CMK (cell line): ENCODE results near the gene RIMBP2.

ENCODE experiments used
- DNase-seq: peaks from one replicate; pipeline ENCODE4 v3.0.0-alpha.2; 2010; ENCODE audit warnings: low read depth

RIMBP2 gene

DNA sequence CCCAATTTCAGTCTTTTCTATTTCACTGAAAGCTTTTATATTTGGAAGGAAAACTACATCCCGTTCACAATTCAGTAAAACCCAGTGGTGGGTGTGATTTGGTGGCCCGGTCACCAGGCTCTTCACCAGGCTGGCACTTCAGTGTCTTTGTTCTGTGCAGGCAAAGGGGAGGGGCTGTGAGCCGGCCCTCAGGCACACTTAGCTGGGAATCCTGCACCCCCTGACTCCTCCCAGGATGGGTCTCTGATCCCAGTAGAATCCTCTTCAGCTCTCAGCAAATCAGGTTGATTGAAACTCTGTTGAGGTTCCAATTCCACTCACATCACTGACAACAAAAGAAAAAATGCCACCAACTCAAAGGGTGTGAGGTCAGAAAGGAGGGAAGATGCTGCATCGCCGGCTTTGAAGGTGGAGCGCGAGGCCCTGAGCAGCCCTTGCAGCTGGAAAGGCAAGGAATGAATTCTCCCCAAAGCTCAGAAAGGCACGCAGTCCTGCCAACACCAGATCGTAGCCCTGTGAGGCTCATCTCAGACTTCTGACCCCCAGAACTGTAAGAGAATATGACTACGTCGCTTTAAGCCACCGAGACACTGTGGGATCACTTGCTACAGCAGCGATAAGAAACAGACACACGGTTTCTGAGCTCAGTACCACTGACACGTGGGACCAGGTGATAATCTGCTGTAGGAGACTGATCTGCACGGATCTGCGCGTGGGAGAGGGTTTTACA is 211.8 kb downstream of the RIMBP2 start:
- no peak for DNase-seq

DNA sequence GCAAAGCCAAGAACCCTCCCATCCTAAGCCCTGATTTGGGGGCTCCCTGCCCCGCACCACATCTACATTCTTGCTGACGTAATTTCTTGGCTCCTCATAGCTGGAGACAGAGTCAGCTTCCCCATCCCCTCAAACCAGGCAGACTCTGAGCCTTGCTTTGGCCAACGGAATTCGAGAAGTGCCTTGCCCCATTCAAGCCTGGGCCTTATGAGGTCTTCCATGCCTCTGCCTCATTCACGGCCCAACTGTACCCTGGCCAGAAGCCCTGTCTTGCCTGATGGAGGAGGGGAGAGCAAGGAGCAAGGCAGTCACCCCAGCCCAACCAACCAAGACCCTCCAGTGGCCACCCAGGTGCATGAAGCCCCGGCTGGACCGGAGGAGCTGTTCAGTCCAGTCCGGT is 214.3 kb downstream of the RIMBP2 start:
- no peak for DNase-seq

DNA sequence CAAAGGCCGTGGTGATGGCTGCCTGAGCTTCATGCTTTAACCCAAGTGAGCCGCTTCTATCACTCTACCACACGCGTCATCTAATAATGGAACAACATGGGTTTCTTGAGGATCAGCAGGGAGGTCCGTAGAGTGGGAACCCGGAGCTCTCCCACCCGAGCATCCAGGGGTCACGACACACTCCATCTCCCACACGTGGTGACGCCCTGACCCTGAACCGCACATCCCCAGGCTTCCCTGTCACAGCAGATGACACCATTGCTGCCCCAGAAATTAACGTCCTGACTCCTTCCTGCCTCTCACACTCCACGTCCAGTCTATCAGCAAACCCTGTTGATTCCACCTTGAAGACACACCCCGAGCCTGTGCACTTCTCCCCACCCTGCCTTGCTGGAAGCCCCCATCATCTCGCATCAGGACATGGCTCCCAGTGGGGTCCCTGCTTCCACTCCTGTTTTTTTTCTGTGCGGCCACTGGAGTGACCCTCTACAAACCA is 215.2 kb downstream of the RIMBP2 start:
- no peak for DNase-seq

DNA sequence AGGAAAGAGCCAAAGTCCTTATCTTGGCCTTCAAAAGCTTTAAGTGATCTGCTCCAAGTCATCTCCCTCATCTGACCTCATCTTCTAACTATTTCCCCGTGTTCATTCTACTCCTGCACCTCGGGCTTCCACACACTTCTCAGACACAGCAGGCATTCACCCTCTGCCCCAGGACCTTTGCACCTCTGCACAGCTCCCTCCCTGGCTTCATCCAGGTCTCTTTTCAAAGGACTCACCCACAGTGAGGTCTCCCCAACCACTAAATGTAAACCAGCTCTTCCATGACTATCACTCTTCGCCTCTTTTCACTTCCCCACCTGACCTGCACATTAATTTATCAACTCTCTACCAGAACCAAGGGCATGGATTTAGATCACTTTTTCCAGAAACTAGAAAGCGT is 216.6 kb downstream of the RIMBP2 start:
- DNase-seq: no peak

DNA sequence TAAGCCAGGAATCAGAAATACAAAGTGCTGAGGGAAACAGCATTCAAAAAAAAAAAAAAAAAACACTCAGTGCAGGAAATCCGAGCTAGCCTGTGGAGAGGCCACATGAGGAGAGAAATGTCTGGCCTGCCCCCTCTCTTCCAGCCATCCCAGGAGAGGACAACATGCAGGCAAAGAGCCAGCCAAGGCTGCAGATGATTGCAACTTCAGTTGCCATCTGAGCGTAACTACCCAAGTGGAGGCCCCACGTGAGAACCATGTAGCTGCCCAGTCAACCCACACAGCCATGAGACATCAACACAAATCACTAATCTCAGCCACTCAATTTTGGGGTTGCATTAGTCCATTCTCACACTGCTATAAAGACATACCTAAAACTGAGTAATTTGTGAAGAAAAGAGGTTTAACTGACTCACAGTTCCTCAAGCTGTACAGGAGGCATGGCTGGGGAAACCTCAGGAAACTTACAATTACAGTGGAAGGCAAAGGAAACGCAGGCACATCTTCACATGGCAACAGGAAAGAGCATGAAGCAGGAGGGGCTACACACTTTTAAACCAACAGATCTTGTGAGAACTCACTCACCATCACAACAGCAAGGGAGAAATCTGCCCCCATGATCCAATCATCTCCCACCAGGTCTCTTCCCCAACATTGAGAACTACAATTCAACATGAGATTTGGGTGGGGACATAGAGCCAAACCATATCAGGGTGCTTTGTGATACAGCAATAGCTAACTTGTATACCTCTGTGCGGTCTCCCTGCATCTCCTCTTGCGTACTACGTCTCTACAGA is 217.3 kb downstream of the RIMBP2 start:
- DNase-seq: no peak

DNA sequence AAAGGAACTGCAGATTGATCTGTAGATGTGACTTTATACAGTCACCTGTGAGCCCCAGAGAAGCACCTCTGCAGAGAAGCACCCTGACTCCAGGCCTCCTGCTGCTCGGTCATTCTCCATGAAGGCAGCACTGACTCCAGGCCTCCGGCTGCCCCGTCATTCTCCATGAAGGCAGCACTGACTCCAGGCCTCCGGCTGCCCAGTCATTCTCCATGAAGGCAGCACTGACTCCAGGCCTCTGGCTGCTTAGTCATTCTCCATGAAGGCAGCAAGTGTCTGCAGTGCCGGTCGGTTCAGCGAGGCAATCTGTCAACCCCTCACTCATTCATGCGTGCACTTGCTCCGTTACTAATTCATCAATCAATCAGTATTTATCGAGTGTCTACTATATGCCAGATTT is 218.1 kb downstream of the RIMBP2 start:
- no peak for DNase-seq

DNA sequence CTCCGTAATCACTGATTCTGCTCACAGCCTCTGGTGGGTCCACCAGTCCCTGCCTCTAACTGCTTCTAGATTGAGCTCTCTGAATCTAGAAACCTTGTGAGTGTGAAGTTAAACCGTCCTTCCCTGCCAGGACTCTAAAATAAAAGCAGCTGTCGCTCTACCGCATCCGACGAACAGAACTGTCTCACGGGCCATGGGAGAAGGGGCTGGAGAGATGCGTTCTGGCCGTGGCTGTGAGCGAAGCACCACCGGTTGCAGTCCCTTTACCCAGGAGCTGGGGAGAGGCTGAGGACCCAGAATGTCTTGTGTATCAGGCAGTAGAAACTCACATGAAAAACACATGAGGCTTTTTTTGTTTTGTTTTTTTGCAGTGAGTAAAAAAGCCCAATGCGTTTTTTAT is 218.8 kb downstream of the RIMBP2 start:
- no peak for DNase-seq

DNA sequence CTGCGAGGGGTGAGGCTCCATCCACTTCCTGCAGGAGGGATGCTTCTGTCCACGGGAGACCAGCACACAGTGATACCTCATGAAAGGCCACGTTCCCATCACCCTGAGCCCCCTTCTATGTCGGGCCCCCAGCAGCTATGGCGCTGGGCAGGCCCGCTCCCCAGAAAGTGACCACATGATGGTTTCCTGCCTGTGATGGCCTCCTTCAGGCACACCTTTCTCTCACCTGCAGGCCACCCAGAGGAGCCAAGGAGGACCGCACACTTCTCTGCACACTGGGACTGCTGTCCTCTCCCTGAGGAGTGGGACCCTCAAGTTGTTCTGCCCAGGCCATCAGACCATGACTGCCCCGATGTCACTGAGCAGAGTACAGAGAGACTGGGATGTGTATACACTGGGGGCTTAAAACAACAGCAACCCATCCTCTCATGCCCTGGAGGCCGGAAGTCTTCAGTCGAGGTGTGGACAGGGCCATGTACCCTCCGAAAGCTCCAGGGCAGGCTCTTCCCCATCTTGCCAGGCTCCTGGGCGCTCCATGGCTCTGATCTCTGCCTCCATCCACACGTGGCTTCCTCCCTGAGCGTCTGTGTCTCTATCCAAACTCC is 219.5 kb downstream of the RIMBP2 start:
- no peak for DNase-seq

DNA sequence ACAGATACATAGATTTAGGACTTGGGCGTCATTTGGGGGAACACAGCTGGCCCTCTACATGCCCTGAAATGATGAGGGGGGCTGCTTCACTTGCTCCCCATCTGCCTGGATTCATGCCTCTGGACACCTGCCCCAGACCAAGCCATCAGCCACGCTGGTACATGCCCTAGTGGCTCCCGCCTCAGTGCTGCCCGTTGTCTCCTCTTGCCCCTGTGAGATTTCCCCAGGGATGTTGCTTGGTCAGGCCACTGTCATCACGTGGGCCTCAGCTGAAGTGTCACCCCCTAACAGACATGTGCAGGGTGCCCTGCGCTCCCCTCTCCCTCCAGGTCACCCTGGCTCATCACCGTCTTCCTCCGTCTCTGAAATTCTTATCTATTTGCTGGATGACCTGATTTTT is 220.9 kb downstream of the RIMBP2 start:
- DNase-seq: no peak

DNA sequence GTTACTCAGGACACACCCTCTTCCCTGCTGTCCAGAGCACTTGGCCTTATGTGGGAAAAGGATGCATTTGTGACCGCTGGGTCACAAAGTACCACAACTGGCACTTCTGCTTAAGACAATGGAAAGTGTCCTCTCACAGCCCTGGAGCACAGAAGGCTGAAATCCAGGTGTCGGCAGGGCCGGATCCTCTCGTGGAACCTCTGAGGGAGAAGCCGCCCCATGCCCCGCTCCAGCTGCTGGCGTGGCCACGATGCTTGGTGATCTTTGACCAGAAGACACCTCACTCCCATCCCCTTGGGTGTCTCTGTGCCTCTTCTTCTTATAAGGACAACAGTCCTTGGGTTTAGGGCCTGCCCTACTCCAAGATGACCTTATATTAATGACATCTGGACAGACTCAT is 221.4 kb downstream of the RIMBP2 start:
- DNase-seq: no peak

DNA sequence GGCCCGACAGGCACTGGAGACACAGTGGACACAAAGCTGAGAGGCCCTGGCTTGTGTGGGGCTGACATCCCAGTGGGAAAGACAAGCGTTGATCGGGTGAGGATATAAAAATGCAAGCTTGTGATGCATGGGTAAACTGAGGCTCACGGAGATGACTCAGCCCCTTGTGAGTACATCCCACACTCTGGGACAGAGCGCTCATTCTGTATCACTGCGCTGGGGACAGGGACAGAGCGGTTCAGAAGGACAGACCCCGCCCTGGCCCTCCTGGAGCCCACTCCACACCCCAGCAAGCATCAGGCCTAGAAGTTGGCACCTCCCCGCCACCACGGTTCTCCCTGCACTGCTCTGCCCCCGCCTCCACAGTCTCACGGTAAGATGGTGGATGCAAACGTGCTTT is 222.1 kb downstream of the RIMBP2 start:
- no peak for DNase-seq

DNA sequence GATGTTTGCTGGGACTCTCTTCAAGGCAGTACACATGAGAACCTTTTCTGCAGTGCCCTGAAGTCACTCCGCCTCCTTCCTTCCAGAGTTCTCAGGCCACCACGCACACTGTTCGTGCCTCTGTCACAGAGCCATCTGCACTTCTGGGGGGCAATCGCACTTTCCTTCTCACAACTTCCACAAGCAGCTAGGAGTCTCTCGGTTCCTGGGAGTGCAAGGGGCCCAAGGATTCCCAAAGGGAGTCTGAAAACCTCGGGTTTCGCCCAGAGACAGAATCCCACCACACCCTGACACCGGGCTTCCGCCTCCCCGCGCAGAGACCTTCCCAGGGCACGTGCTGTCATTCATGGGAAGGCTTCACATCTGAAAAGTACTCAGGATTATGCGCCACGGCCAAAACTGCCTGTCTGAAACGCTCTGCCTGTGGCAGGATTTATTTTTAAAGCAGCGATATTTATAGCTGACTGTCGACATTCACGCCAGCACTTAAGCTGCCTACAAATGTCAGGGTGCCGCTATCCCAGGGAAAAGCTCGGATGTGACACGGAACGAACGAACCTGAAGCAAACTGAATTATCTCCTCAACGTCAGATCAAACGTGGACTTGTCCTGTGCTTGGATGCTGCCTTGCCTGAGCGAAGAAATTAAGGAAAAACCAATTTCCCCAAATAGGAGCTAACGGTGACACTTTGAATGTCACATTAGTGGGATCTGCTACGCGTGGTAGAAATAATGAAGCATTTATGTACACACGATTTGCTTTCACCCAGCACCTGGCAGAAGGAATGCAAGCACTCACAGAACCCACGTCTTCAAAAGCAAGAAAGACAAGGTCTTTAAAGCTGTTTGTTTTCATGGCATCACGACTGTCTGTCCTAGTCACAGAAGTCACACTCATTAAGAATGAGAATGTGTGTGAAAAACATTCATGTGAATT is 224.4 kb downstream of the RIMBP2 start:
- no peak for DNase-seq

DNA sequence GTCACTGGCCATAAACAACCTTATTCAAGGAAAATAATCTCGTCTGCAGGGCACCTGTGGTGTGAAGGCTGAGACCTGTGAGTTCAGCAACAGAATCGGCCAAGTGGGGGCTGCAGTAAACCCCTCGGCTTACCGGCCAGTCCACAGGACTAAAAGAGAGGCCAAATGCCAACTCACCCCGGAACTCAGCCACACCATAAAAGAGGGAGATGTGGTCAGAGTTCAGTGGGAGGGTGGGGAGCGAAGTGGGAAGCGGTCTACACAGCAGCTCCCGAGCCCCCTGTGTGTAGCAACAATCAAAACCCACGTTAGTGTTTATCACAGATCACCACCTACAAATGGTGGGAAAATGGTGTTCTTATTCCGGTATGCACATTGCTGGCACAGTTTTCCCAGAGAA is 225.4 kb downstream of the RIMBP2 start:
- DNase-seq: no peak

DNA sequence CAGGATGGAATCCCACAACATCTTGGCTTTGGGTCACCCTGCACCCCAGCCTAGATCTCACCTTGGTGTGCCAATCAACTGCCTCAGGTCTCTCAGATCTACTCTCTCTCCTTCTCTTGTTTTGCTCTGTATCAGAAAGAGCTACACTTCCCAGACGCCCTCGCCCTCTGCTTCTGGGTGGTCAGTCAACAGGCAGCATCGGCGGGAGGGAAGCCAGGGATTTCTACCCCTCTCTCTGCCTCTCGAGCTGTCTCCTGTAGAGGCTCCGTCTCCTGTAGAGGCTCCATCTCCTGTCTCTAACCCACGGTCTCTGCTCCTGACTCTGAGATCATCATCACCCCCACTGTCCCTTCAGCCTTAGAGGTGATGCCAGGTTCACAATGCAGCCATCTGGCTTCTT is 226.8 kb downstream of the RIMBP2 start:
- DNase-seq: no peak

DNA sequence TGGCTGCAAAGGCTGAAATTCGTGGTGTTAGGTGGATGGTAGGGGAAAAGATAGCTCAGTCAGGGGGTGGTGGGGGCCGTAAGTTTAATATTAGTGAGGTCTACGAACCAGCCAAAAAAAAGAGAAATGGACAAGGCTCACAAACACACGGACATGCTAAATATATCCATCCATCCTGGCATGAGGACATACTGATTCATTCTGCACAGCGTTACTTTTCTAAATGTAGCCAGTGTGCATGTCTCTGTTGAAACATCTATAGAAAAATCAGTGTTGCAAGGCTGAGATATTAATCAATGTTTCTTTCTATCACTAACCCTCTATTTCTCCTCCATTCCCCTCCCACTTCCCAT is 227.8 kb downstream of the RIMBP2 start:
- DNase-seq: no peak

DNA sequence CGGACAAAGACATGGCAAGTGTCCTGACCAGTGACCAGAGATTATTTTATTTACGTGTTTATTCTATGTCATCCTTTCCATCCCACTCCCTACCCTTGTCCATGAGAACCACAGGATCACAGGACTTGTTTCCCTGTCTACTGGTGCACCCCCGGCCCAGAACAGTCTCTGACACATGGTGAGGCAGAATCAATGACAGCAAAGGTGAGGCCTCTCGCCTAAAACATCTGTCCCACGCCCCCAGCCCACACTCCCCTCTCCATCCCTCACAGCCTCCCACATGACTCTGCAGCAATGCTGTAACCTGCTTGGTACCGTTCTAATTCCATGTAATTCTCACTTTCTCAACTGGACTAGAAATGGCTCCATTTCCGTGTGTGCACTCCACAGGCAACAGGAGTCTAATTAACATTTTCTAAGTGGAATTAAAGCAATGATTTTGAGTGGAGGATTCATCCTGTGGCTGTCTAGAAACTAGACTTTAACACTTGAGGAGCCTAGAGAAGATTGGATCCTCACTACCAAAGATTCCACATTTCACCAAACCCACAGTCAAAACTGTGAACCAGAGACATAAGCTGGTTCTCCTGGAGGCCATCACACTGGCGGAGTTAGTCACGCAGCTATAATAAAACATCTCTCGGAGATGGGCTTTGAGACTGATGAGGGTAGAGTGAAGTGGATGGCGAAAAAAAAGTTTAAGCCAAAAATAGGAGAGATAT is 228.3 kb downstream of the RIMBP2 start:
- DNase-seq: no peak

DNA sequence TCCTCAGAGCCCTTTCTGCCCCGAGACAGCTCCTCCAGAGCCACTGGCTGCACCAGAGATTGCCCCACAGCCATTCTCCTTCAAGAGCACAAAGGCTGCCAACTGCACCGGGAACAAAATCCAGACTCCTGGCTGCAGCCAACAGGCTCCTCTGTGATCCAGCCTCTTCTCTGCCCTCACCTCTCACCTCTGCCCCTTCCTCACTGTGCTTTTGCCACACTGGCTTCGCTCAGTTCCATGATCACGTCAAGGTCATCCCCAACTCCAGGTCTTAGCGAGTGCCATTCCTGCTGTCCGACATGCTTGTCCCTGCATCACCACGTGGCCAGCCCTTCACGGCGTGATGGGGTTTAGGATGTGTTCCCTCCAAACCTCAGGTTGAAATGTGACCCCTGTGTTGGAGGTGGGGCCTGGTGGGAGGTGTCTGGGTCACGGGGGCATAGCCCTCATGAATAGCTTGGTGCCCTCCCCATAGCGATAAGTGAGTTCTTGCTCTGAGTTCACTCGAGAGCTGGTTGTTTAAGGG is 229.1 kb downstream of the RIMBP2 start:
- no peak for DNase-seq

DNA sequence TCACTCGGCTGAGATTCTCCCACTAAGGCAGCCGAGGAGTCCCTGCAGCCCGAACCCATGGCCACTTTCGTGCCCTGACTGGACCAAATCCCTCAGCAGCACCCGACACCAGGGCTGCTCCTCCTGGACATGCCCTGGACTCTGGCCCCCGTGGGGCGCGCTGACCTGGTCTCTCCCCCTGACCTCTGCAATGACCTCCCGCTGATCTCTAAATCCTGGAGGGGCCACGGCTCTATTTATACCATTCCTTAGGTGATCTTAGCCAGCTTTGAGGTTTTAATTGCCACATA is 230.0 kb downstream of the RIMBP2 start:
- DNase-seq: no peak

DNA sequence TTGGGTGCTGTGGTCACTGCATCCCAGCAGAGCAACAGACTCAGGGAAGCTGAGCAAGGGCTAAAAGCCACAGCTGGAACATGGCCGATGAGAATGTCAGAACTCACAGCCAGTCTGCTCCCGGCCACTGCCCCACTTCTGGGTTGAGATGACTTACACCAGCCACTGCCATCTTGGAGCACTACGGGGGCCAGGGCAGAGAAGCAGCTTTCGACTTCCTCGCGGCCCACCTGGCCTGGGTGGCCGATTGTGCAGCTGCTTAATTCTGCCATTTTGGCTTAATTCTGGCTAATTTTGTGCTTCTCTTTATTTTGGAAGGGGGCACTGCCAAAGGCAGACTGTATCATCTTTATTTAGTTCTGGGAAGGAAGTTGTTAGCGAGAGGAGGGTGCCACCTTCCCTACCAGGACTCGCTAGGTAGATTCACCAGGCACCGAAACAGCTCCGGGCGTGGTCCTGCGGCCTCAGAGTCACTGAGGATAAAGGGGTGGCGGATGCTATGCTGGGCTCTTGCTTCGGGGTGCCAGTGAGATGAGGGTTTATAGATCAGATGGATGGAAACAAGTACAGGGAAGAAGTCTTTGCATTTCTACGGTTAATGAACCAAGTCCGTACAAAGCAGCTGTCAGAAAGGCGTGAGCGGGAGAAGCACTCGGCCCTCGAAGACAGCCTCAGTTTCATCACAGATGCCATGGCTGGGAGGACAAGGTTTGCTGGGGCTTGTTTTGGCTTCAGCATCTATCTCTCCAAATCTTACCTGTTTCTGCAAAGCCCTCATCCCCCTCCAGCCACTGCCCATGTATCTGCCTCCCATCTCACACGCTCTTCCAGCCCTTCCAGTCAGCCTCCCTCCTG is 230.6 kb downstream of the RIMBP2 start:
- DNase-seq: no peak

DNA sequence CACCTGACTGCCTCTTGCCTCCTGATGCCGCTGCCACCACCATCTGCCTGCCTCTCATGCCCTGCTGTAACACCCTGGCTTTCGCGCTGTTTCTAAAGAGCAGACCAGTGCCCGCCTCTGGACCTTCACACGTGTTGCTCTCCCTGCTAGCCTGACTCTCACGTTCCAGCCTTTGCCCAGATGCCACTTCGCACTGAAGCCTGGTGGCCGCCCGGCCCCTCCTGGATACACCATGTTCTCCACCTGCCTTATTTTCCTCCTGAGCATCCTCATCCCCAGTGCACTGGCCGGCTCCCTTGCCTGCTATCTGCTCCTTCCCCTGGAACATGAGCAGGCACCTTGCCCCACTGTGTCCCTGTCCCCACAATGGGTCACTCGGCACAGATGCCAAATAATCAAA is 231.9 kb downstream of the RIMBP2 start:
- DNase-seq: no peak
